Measurements from ENCODE around the gene POLR1G.
"Not testable (repeated sequence)": the region's sequence is repeated elsewhere in the genome, so short reads cannot be mapped to it uniquely, and the experiment has no call there.

The POLR1G gene

DNA sequence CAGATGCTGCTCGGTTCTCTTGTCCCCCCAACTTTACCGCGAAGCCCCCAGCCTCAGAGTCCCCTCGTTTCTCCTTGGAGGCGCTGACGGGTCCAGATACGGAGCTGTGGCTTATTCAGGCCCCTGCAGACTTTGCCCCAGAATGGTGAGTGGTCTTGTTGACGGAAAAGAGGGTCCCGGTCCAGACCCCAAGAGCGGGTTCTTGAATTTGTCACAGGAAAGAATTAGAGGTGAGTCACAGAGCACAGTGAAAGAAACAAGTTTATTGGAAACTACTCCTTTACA, 589 bp downstream of the POLR1G start:
- peaks cover 15% of the 10 kb centered on the region for H3K79me1 ChIP-seq (ENCODE audit: low read length)
- no peak overlapping the region for H2BK5ac ChIP-seq (ENCODE audit: low read length)
- no peak overlapping the region for H2BK120ac ChIP-seq (ENCODE audit: low read depth, low read length)
- peaks cover 9% of the 10 kb centered on the region for H3K79me2 ChIP-seq (ENCODE audit: control insufficient read depth, insufficient read depth, low read length)
- no CpG with 5 or more reads among the region's 10 CpGs for WGBS (ENCODE audit: extremely low coverage, insufficient coverage, low lambda C conversion rate)
- DNase-seq, result no peak
- H3K56ac ChIP-seq (ENCODE audit: low read length), result peak overlapping the region; percentile 96
- H2AK5ac ChIP-seq (ENCODE audit: low read length), result no peak overlapping the region
- H3K9ac ChIP-seq (ENCODE audit: low read length), result peak overlapping the region; percentile 95
- H4K5ac ChIP-seq (ENCODE audit: low read length), result no peak overlapping the region
- no peak overlapping the region for H3K18ac ChIP-seq (ENCODE audit: low read length)
- no peak overlapping the region for H3K27ac ChIP-seq (ENCODE audit: low read depth, low read length)
- peak overlapping the region; percentile 94 for H3K4me2 ChIP-seq (ENCODE audit: low read length)
- H2BK15ac ChIP-seq (replicated peaks; ENCODE audit: low read depth), result no peak overlapping the region
- H3K36me3 ChIP-seq (ENCODE audit: control insufficient read depth, insufficient read depth, low read length), result no peaks in the 10 kb centered on the region
- H3K23ac ChIP-seq (ENCODE audit: low read length), result peak overlapping the region; percentile 74
- H3K27me3 ChIP-seq (ENCODE audit: insufficient read depth, low read length, poor library complexity), result no peaks in the 10 kb centered on the region
- H3K4me1 ChIP-seq (ENCODE audit: control insufficient read depth, low read depth, low read length), result peaks cover 9% of the 10 kb centered on the region
- no peak overlapping the region for H3K4ac ChIP-seq (ENCODE audit: low read depth, low read length)
- no peak overlapping the region for H4K8ac ChIP-seq (ENCODE audit: low read depth, low read length)
- H3K4me3 ChIP-seq (ENCODE audit: low read length), result peak overlapping the region; percentile 98

DNA sequence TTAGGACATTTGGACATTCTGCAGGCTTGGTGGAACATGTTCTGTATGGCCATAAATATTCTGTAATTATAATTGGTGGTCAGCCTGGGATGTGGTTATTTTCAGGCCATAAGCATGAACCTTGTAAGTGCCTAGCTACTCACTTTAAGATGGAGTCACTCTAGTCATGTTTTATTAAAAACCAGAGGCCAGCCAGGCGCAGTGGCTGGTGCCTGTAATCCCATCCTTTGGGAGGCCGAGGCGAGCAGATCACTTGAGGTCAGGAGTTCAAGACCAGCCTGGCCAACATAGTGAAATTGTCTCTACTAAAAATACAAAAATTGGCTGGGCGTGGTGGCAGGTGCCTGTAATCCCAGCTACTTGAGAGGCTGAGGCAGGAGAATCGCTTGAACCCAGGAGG, 1.1 kb downstream of the POLR1G start:
- H3K36me3 ChIP-seq (ENCODE audit: control insufficient read depth, insufficient read depth, low read length); H4K8ac ChIP-seq (ENCODE audit: low read depth, low read length); H3K27ac ChIP-seq (ENCODE audit: low read depth, low read length); H2BK5ac ChIP-seq (ENCODE audit: low read length); H2BK120ac ChIP-seq (ENCODE audit: low read depth, low read length); H3K27me3 ChIP-seq (ENCODE audit: insufficient read depth, low read length, poor library complexity); H3K4me3 ChIP-seq (ENCODE audit: low read length); H3K56ac ChIP-seq (ENCODE audit: low read length); H2AK5ac ChIP-seq (ENCODE audit: low read length); H3K4me1 ChIP-seq (ENCODE audit: control insufficient read depth, low read depth, low read length); H3K4ac ChIP-seq (ENCODE audit: low read depth, low read length); H3K79me2 ChIP-seq (ENCODE audit: control insufficient read depth, insufficient read depth, low read length); H4K5ac ChIP-seq (ENCODE audit: low read length); H3K18ac ChIP-seq (ENCODE audit: low read length); H3K4me2 ChIP-seq (ENCODE audit: low read length); H3K23ac ChIP-seq (ENCODE audit: low read length); H2BK15ac ChIP-seq (replicated peaks; ENCODE audit: low read depth); DNase-seq: not testable (repeated sequence)
- peak overlapping the region; percentile 95 for H3K9ac ChIP-seq (ENCODE audit: low read length)
- no CpG with 5 or more reads among the region's 5 CpGs for WGBS (ENCODE audit: extremely low coverage, insufficient coverage, low lambda C conversion rate)
- H3K79me1 ChIP-seq (ENCODE audit: low read length), result peaks cover 15% of the 10 kb centered on the region

DNA sequence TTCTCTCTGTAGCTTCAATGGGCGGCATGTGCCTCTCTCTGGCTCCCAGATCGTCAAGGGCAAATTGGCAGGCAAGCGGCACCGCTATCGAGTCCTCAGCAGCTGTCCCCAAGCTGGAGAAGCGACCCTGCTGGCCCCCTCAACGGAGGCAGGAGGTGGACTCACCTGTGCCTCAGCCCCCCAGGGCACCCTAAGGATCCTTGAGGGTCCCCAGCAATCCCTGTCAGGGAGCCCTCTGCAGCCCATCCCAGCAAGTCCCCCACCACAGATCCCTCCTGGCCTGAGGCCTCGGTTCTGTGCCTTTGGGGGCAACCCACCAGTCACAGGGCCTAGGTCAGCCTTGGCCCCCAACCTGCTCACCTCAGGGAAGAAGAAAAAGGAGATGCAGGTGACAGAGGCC, 1.7 kb downstream of the POLR1G start:
- Histone ChIP-seq H2BK5ac (ENCODE audit: low read length) (no peak overlapping the region), H3K4me2 (ENCODE audit: low read length) (no peak overlapping the region), H3K18ac (ENCODE audit: low read length) (no peak overlapping the region), H3K4ac (ENCODE audit: low read depth, low read length) (no peak overlapping the region), H2BK120ac (ENCODE audit: low read depth, low read length) (no peak overlapping the region), H4K5ac (ENCODE audit: low read length) (no peak overlapping the region), H3K56ac (ENCODE audit: low read length) (no peak overlapping the region), H3K9ac (ENCODE audit: low read length) (no peak overlapping the region), H3K27me3 (ENCODE audit: insufficient read depth, low read length, poor library complexity) (no peaks in the 10 kb centered on the region), H3K4me1 (ENCODE audit: control insufficient read depth, low read depth, low read length) (peaks cover 5% of the 10 kb centered on the region), H3K79me2 (ENCODE audit: control insufficient read depth, insufficient read depth, low read length) (peaks cover 9% of the 10 kb centered on the region), H3K36me3 (ENCODE audit: control insufficient read depth, insufficient read depth, low read length) (no peaks in the 10 kb centered on the region), H4K8ac (ENCODE audit: low read depth, low read length) (no peak overlapping the region), H3K23ac (ENCODE audit: low read length) (no peak overlapping the region), H2BK15ac (replicated peaks; ENCODE audit: low read depth) (no peak overlapping the region), H2AK5ac (ENCODE audit: low read length) (no peak overlapping the region), H3K4me3 (ENCODE audit: low read length) (no peak overlapping the region), H3K27ac (ENCODE audit: low read depth, low read length) (no peak overlapping the region), H3K79me1 (ENCODE audit: low read length) (peaks cover 15% of the 10 kb centered on the region)
- no CpG with 5 or more reads among the region's 8 CpGs for WGBS (ENCODE audit: extremely low coverage, insufficient coverage, low lambda C conversion rate)
- DNase-seq, result no peak

DNA sequence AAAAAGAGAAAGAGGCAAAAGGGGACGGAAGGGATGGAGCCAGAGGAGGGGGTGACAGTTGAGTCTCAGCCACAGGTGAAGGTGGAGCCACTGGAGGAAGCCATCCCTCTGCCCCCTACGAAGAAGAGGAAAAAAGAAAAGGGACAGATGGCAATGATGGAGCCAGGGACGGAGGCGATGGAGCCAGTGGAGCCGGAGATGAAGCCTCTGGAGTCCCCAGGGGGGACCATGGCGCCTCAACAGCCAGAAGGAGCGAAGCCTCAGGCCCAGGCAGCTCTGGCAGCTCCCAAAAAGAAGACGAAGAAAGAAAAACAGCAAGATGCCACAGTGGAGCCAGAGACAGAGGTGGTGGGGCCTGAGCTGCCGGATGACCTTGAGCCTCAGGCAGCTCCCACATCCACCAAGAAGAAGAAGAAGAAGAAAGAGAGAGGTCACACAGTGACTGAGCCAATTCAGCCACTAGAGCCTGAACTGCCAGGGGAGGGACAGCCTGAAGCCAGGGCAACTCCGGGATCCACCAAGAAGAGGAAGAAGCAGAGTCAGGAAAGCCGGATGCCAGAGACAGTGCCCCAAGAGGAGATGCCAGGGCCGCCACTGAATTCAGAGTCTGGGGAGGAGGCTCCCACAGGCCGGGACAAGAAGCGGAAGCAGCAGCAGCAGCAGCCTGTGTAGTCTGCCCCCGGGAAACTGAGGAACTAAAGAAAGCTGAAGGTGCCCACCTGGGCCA, 2.5 kb downstream of the POLR1G start:
- H3K4me2 ChIP-seq (ENCODE audit: low read length), result no peak overlapping the region
- DNase-seq, result no peak
- no peak overlapping the region for H2BK15ac ChIP-seq (replicated peaks; ENCODE audit: low read depth)
- H3K79me1 ChIP-seq (ENCODE audit: low read length), result peaks cover 11% of the 10 kb centered on the region
- WGBS (ENCODE audit: extremely low coverage, insufficient coverage, low lambda C conversion rate), result no CpG with 5 or more reads among the region's 15 CpGs
- no peak overlapping the region for H2BK120ac ChIP-seq (ENCODE audit: low read depth, low read length)
- no peaks in the 10 kb centered on the region for H3K27me3 ChIP-seq (ENCODE audit: insufficient read depth, low read length, poor library complexity)
- no peak overlapping the region for H3K4me3 ChIP-seq (ENCODE audit: low read length)
- no peak overlapping the region for H4K5ac ChIP-seq (ENCODE audit: low read length)
- H3K9ac ChIP-seq (ENCODE audit: low read length), result no peak overlapping the region
- no peak overlapping the region for H3K23ac ChIP-seq (ENCODE audit: low read length)
- H3K4me1 ChIP-seq (ENCODE audit: control insufficient read depth, low read depth, low read length), result no peaks in the 10 kb centered on the region
- peaks cover 9% of the 10 kb centered on the region for H3K79me2 ChIP-seq (ENCODE audit: control insufficient read depth, insufficient read depth, low read length)
- no peak overlapping the region for H4K8ac ChIP-seq (ENCODE audit: low read depth, low read length)
- no peak overlapping the region for H3K56ac ChIP-seq (ENCODE audit: low read length)
- H2AK5ac ChIP-seq (ENCODE audit: low read length), result no peak overlapping the region
- H3K27ac ChIP-seq (ENCODE audit: low read depth, low read length), result no peak overlapping the region
- H3K4ac ChIP-seq (ENCODE audit: low read depth, low read length), result no peak overlapping the region
- H3K18ac ChIP-seq (ENCODE audit: low read length), result no peak overlapping the region
- H3K36me3 ChIP-seq (ENCODE audit: control insufficient read depth, insufficient read depth, low read length), result no peaks in the 10 kb centered on the region
- no peak overlapping the region for H2BK5ac ChIP-seq (ENCODE audit: low read length)

DNA sequence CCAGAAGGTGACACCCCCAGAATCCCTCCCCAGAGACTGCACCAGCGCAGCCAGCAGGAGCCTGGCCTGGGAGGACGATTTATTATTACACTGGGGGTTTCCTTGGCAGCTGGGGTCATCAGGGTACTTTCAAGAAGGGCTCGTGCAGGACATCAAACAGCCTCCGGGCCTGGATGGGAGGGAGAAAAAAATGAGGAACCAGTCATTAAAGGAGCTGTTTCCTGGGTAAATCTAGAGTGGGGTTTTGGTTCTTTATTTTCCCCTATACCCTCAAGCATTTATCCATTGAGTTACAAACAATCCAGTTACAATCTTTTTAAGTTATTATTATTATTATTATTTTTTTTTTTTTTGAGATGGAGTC, 3.1 kb downstream of the POLR1G start:
- Histone ChIP-seq H3K4me3 (ENCODE audit: low read length) (no peak overlapping the region), H4K5ac (ENCODE audit: low read length) (no peak overlapping the region), H2BK5ac (ENCODE audit: low read length) (no peak overlapping the region), H3K4me1 (ENCODE audit: control insufficient read depth, low read depth, low read length) (no peaks in the 10 kb centered on the region), H2BK120ac (ENCODE audit: low read depth, low read length) (no peak overlapping the region), H2AK5ac (ENCODE audit: low read length) (no peak overlapping the region), H3K56ac (ENCODE audit: low read length) (no peak overlapping the region), H3K79me2 (ENCODE audit: control insufficient read depth, insufficient read depth, low read length) (peaks cover 9% of the 10 kb centered on the region), H3K27ac (ENCODE audit: low read depth, low read length) (no peak overlapping the region), H3K18ac (ENCODE audit: low read length) (no peak overlapping the region), H4K8ac (ENCODE audit: low read depth, low read length) (no peak overlapping the region), H3K23ac (ENCODE audit: low read length) (no peak overlapping the region), H2BK15ac (replicated peaks; ENCODE audit: low read depth) (no peak overlapping the region), H3K27me3 (ENCODE audit: insufficient read depth, low read length, poor library complexity) (no peaks in the 10 kb centered on the region), H3K4ac (ENCODE audit: low read depth, low read length) (no peak overlapping the region), H3K9ac (ENCODE audit: low read length) (no peak overlapping the region), H3K36me3 (ENCODE audit: control insufficient read depth, insufficient read depth, low read length) (no peaks in the 10 kb centered on the region), H3K79me1 (ENCODE audit: low read length) (peaks cover 9% of the 10 kb centered on the region), H3K4me2 (ENCODE audit: low read length) (no peak overlapping the region)
- no CpG with 5 or more reads among the region's 4 CpGs for WGBS (ENCODE audit: extremely low coverage, insufficient coverage, low lambda C conversion rate)
- DNase-seq, result no peak

DNA sequence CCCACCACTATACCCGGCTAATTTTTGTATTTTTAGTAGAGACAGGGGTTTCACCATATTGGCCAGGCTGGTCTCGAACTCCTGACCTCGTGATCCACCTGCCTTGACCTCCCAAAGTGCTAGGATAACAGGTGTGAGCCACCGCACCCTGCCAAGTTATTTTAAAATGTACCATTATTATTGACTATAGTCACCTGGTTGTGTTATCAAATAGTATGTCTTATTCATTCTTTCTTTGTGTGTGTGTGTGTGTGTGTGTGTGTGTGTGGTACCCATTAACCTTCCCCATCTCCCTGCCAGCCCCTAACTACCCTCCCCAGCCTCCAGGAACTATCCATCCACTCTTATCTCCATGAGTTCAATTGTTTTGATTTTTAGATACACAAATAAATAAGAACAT, 3.9 kb downstream of the POLR1G start:
- not testable (repeated sequence) for H3K27me3 ChIP-seq (ENCODE audit: insufficient read depth, low read length, poor library complexity); H3K36me3 ChIP-seq (ENCODE audit: control insufficient read depth, insufficient read depth, low read length); H3K56ac ChIP-seq (ENCODE audit: low read length); H3K79me2 ChIP-seq (ENCODE audit: control insufficient read depth, insufficient read depth, low read length); H3K4me3 ChIP-seq (ENCODE audit: low read length); H3K18ac ChIP-seq (ENCODE audit: low read length); H2BK15ac ChIP-seq (replicated peaks; ENCODE audit: low read depth); H3K27ac ChIP-seq (ENCODE audit: low read depth, low read length); H3K79me1 ChIP-seq (ENCODE audit: low read length); DNase-seq; H2BK120ac ChIP-seq (ENCODE audit: low read depth, low read length); H3K9ac ChIP-seq (ENCODE audit: low read length); H2AK5ac ChIP-seq (ENCODE audit: low read length); H3K4ac ChIP-seq (ENCODE audit: low read depth, low read length); H3K4me1 ChIP-seq (ENCODE audit: control insufficient read depth, low read depth, low read length); H3K23ac ChIP-seq (ENCODE audit: low read length); H4K5ac ChIP-seq (ENCODE audit: low read length); H2BK5ac ChIP-seq (ENCODE audit: low read length); H3K4me2 ChIP-seq (ENCODE audit: low read length); H4K8ac ChIP-seq (ENCODE audit: low read depth, low read length)
- no CpG with 5 or more reads among the region's 4 CpGs for WGBS (ENCODE audit: extremely low coverage, insufficient coverage, low lambda C conversion rate)

All from mesendoderm (in vitro differentiated cells).